Measurements from ENCODE around the gene KCNA5.

Gene KCNA5

DNA sequence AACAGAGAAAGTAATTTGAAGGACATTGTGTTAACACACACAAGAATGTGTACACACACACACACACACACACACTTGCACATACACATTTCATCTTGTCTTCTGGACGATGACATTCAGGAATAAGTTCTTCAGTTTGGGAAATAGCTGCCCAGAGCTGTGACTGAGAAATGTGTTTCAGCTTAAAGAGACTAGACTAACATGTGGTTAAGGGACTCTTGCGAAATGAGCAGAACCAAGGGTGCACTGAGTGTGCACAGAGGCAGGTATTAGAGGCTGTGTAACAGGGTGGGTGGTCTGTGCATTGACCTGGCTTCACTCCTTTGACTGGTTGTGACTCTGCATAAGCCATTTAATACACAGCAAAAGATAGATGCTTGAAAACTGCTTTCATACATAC, 29.4 kb upstream of the KCNA5 start:
- Histone ChIP-seq H3K27me3 (replicated peaks; ENCODE audit: control insufficient read depth, insufficient read depth, low read length) (peaks cover 19% of the 10 kb centered on the region), H3K4me3 (ENCODE audit: low read length) (no peak overlapping the region), H3K4me1 (ENCODE audit: control insufficient read depth, insufficient read depth, low read length) (peaks cover 52% of the 10 kb centered on the region), H3K9ac (ENCODE audit: low read length) (peak overlapping the region; percentile 50), H3K36me3 (ENCODE audit: control insufficient read depth, insufficient read depth, low read length, severe bottlenecking) (no peaks in the 10 kb centered on the region), H3K9me3 (ENCODE audit: control insufficient read depth, low read length) (no peaks in the 10 kb centered on the region)
- DNase-seq (ENCODE audit: low read depth) = peak; percentile 69

- no peak overlapping the region for H3K4me3 ChIP-seq (ENCODE audit: low read length)
- peaks cover 52% of the 10 kb centered on the region for H3K4me1 ChIP-seq (ENCODE audit: control insufficient read depth, insufficient read depth, low read length)
- H3K36me3 ChIP-seq (ENCODE audit: control insufficient read depth, insufficient read depth, low read length, severe bottlenecking) = no peaks in the 10 kb centered on the region
- no peak overlapping the region for H3K9ac ChIP-seq (ENCODE audit: low read length)
- peaks cover 32% of the 10 kb centered on the region for H3K27me3 ChIP-seq (replicated peaks; ENCODE audit: control insufficient read depth, insufficient read depth, low read length)
- H3K9me3 ChIP-seq (ENCODE audit: control insufficient read depth, low read length) = no peaks in the 10 kb centered on the region
- no peak for DNase-seq (ENCODE audit: low read depth)
Observed at GRCh38 chr12:5015711-5016492, 27.8 kb upstream of the KCNA5 start.

- Histone ChIP-seq H3K4me1 (ENCODE audit: control insufficient read depth, insufficient read depth, low read length) (peaks cover 52% of the 10 kb centered on the region), H3K36me3 (ENCODE audit: control insufficient read depth, insufficient read depth, low read length, severe bottlenecking) (no peaks in the 10 kb centered on the region), H3K27me3 (replicated peaks; ENCODE audit: control insufficient read depth, insufficient read depth, low read length) (peaks cover 36% of the 10 kb centered on the region)
Observed at GRCh38 chr12:5016526-5016925, 27.2 kb upstream of the KCNA5 start.

DNA sequence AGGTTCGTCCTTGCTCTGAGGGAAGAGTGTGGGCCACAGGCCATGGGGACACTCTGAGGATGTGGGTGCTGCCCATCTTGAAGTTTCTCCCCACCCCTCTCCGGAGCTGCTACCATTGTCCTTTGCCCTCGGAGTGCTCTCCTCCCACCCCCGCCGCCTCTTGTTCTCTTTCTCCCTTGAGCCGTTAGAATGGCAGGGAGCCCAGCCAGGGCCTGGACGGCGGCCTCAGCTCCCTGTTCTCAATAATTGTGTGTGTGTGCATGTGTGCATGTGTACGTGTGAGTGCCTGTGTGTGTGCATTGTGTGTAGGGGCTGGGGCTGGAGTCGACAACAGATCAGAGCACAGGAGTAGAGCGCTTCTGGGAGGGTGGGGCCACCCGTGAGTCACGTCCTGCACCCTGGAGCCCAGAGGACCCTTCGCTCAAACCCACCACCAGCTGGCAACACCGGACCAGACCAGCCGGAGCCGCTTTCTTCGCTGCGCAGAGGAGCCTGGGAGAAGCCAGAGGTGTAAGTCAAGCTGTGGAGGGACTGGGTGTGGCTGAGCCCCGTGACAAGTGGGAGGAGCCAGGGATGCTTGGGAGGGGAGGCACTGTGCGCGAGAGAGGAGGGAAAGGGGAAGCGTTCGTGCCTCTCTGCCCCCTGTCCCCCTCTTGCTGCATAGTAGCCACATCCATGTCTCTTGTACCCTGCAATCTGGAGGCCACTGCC, 25.9 kb upstream of the KCNA5 start:
- DNase-seq (ENCODE audit: low read depth) = no peak
- no peaks in the 10 kb centered on the region for H3K9me3 ChIP-seq (ENCODE audit: control insufficient read depth, low read length)
- no peak overlapping the region for H3K4me3 ChIP-seq (ENCODE audit: low read length)
- no peaks in the 10 kb centered on the region for H3K36me3 ChIP-seq (ENCODE audit: control insufficient read depth, insufficient read depth, low read length, severe bottlenecking)
- H3K4me1 ChIP-seq (ENCODE audit: control insufficient read depth, insufficient read depth, low read length) = peaks cover 45% of the 10 kb centered on the region
- no peak overlapping the region for H3K9ac ChIP-seq (ENCODE audit: low read length)
- peaks cover 43% of the 10 kb centered on the region for H3K27me3 ChIP-seq (replicated peaks; ENCODE audit: control insufficient read depth, insufficient read depth, low read length)

More at GRCh38 chr12:5016526-5016925, 27.2 kb upstream of the KCNA5 start:
- H3K9me3 ChIP-seq (ENCODE audit: control insufficient read depth, low read length) = no peaks in the 10 kb centered on the region
- H3K9ac ChIP-seq (ENCODE audit: low read length) = no peak overlapping the region
- H3K4me3 ChIP-seq (ENCODE audit: low read length) = no peak overlapping the region
- no peak for DNase-seq (ENCODE audit: low read depth)

- H3K4me3 ChIP-seq (ENCODE audit: low read length) = no peak overlapping the region
- H3K4me1 ChIP-seq (ENCODE audit: control insufficient read depth, insufficient read depth, low read length) = peaks cover 37% of the 10 kb centered on the region
- peaks cover 49% of the 10 kb centered on the region for H3K27me3 ChIP-seq (replicated peaks; ENCODE audit: control insufficient read depth, insufficient read depth, low read length)
- H3K36me3 ChIP-seq (ENCODE audit: control insufficient read depth, insufficient read depth, low read length, severe bottlenecking) = no peaks in the 10 kb centered on the region
- no peak for DNase-seq (ENCODE audit: low read depth)
- H3K9me3 ChIP-seq (ENCODE audit: control insufficient read depth, low read length) = no peaks in the 10 kb centered on the region
- H3K9ac ChIP-seq (ENCODE audit: low read length) = no peak overlapping the region
Observed at GRCh38 chr12:5018677-5019076, 25.0 kb upstream of the KCNA5 start.

GRCh38 chr12:5022025-5022424, 21.7 kb upstream of the KCNA5 start:
- Histone ChIP-seq H3K4me3 (ENCODE audit: low read length) (no peak overlapping the region), H3K4me1 (ENCODE audit: control insufficient read depth, insufficient read depth, low read length) (peaks cover 9% of the 10 kb centered on the region), H3K27me3 (replicated peaks; ENCODE audit: control insufficient read depth, insufficient read depth, low read length) (peaks cover 71% of the 10 kb centered on the region), H3K36me3 (ENCODE audit: control insufficient read depth, insufficient read depth, low read length, severe bottlenecking) (no peaks in the 10 kb centered on the region), H3K9ac (ENCODE audit: low read length) (no peak overlapping the region), H3K9me3 (ENCODE audit: control insufficient read depth, low read length) (no peaks in the 10 kb centered on the region)
- no peak for DNase-seq (ENCODE audit: low read depth)

DNA sequence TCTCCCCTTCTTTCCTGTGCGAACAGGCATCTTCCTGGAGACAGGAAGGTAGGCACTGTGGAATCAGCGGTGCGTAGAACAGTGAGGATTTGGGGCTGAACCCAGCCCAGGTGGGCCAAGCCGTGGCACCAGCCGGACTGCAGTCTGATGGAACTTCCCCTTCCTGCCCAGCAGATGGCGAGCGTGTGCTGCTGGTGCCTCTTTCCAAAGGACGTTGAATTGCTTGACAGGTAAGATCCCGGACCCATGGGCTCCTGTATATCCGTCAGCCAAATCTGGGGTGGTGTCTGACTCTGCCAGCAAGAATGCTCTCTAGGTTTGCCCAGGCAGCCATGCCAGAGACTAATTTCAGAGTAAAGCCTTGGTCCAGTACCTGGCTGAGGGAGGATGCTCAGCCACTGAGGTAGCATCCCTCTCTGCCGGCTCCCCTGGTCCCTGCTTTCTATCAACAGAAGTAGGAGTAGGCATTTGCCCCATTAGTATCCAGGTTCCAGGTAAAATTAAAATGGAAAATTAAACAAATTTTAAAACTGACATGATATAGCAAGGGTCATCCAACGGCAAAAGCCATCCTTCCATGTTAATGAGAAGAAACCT, 21.1 kb upstream of the KCNA5 start:
- H3K9ac ChIP-seq (ENCODE audit: low read length) = no peak overlapping the region
- H3K4me1 ChIP-seq (ENCODE audit: control insufficient read depth, insufficient read depth, low read length) = peaks cover 4% of the 10 kb centered on the region
- H3K36me3 ChIP-seq (ENCODE audit: control insufficient read depth, insufficient read depth, low read length, severe bottlenecking) = no peaks in the 10 kb centered on the region
- no peak overlapping the region for H3K4me3 ChIP-seq (ENCODE audit: low read length)
- peak; percentile 55 for DNase-seq (ENCODE audit: low read depth)
- no peaks in the 10 kb centered on the region for H3K9me3 ChIP-seq (ENCODE audit: control insufficient read depth, low read length)
- H3K27me3 ChIP-seq (replicated peaks; ENCODE audit: control insufficient read depth, insufficient read depth, low read length) = peaks cover 68% of the 10 kb centered on the region

- Histone ChIP-seq H3K36me3 (ENCODE audit: control insufficient read depth, insufficient read depth, low read length, severe bottlenecking) (no peaks in the 10 kb centered on the region), H3K27me3 (replicated peaks; ENCODE audit: control insufficient read depth, insufficient read depth, low read length) (peaks cover 59% of the 10 kb centered on the region), H3K4me1 (ENCODE audit: control insufficient read depth, insufficient read depth, low read length) (no peaks in the 10 kb centered on the region), H3K4me3 (ENCODE audit: low read length) (no peak overlapping the region), H3K9me3 (ENCODE audit: control insufficient read depth, low read length) (no peaks in the 10 kb centered on the region), H3K9ac (ENCODE audit: low read length) (no peak overlapping the region)
- DNase-seq (ENCODE audit: low read depth) = no peak
Observed at GRCh38 chr12:5023842-5024241, 19.8 kb upstream of the KCNA5 start.

DNA sequence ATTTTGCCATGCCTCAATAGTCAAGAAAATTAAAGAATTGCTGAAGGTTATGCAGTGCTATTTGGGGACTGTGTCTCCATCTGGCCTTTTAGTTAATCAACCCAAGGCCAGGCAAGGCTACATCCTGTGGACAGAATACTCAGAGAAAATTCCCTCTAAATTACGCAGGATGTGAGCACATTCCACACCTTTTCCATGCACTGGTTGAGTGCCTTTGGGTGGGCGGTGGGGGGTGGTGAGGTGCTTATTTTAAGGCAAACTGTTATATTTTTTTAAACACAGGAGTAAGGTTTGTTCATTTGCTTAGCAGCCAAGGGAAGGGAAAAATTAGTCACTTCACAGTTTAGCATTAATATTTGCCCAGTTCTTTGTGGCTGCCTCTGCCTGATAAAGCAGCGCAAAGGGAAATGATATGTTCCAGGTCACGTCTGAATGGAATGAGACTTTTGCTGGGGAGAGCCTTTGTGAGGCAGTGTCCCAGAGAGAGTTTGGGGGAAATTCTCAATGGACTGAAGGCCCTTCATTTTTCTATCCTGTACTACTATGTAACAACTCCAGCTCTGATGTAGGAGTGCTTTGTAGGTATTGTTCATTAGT, 17.2 kb upstream of the KCNA5 start:
- H3K27me3 ChIP-seq (replicated peaks; ENCODE audit: control insufficient read depth, insufficient read depth, low read length) = peaks cover 45% of the 10 kb centered on the region
- no peaks in the 10 kb centered on the region for H3K9me3 ChIP-seq (ENCODE audit: control insufficient read depth, low read length)
- no peak for DNase-seq (ENCODE audit: low read depth)
- H3K4me3 ChIP-seq (ENCODE audit: low read length) = no peak overlapping the region
- no peak overlapping the region for H3K9ac ChIP-seq (ENCODE audit: low read length)
- H3K4me1 ChIP-seq (ENCODE audit: control insufficient read depth, insufficient read depth, low read length) = no peaks in the 10 kb centered on the region
- H3K36me3 ChIP-seq (ENCODE audit: control insufficient read depth, insufficient read depth, low read length, severe bottlenecking) = no peaks in the 10 kb centered on the region

DNA sequence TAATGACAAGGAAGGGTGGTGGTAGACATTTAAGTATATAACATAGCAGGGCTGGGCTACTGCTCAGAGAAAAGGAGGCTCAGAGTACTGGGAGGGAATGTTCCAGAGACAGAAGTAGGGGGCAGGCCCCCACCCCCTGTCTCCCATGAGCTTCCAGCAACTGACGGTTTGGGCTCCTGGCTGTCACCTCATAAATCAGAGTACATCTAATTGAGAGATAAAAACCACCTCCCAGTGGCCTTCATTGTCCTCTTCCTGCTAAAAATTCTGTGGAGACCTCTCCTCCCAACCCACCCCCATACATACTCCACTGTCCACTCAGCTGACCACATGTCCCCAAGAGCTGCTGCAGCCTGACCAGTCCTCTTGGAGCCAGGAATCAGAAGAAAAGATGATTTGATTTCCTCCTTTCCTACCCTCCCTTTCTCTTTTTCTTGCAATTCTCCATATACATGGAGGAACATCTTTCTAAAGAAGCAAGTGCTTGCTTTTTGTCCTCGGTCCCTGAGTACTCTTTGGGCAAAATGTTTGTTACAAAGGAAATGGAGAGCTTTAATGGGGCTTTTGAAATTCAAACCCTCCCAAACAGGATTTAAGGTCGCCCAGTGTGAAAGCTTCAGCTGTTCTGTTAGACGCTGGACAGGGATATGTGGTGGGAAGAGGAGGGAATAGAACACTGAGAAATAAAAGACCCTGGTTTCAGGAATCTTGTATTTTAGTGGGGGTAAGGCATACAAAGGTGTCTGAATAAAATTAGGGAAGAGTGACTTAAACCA, 16.4 kb upstream of the KCNA5 start:
- no peak overlapping the region for H3K4me3 ChIP-seq (ENCODE audit: low read length)
- H3K27me3 ChIP-seq (replicated peaks; ENCODE audit: control insufficient read depth, insufficient read depth, low read length) = peaks cover 42% of the 10 kb centered on the region
- H3K4me1 ChIP-seq (ENCODE audit: control insufficient read depth, insufficient read depth, low read length) = no peaks in the 10 kb centered on the region

More for the DNA sequence above, 16.4 kb upstream of the KCNA5 start:
- H3K9me3 ChIP-seq (ENCODE audit: control insufficient read depth, low read length) = no peaks in the 10 kb centered on the region
- no peak for DNase-seq (ENCODE audit: low read depth)
- H3K9ac ChIP-seq (ENCODE audit: low read length) = no peak overlapping the region
- H3K36me3 ChIP-seq (ENCODE audit: control insufficient read depth, insufficient read depth, low read length, severe bottlenecking) = no peaks in the 10 kb centered on the region
